HepG2 (cell line): ENCODE measurements around the gene GPATCH2. TPM values are rescaled to one million over a fixed set of nuclear protein-coding genes. Genes with fewer than 3 reads are reported as not detected.
A peak's percentile ranks its signal among the peaks of the same experiment; 100 is the strongest.

Experiments
- CERS6 ChIP-seq: sonication (generic); formaldehyde crosslinking; IDR thresholded peaks from 2 replicates; pipeline ENCODE4 v1.5.0; 2020; ENCODE audit warnings: missing genetic modification reagents
- ETV5 ChIP-seq: IDR thresholded peaks from 2 replicates; pipeline ENCODE4 v1.6.1; 2018; ENCODE audit warnings: missing biosample characterization, missing genetic modification reagents, inconsistent platforms, borderline replicate concordance
- FOXO4 ChIP-seq: sonication (generic); formaldehyde crosslinking; conservative IDR thresholded peaks from 2 replicates; pipeline ENCODE4 v1.8.1; 2023; ENCODE audit warnings: missing genetic modification reagents
- HMGXB4 ChIP-seq, 2 experiments: sonication (generic) in 1 of 2; formaldehyde crosslinking in 1 of 2; IDR thresholded peaks; 2 replicates each; pipeline versions ENCODE4 v1.4.0 to v1.6.1; 2018 to 2020; ENCODE audit warnings: missing genetic modification reagents in 2 of 2, borderline replicate concordance in 1 of 2, low read depth in 1 of 2, mild to moderate bottlenecking in 1 of 2, missing biosample characterization in 1 of 2
- KLF15 ChIP-seq: sonication (generic); formaldehyde crosslinking; IDR thresholded peaks from 2 replicates; pipeline ENCODE4 v1.8.1; 2023; ENCODE audit warnings: borderline replicate concordance, mild to moderate bottlenecking, inconsistent platforms, missing genetic modification reagents, mixed read lengths
- MAZ ChIP-seq, 2 experiments: sonication (generic) in 1 of 2; formaldehyde crosslinking in 1 of 2; IDR thresholded peaks; 2 replicates each; pipeline versions ENCODE4 v1.5.0 to v1.6.1; 2012 to 2020; ENCODE audit warnings: low read depth in 2 of 2, mild to moderate bottlenecking in 2 of 2, borderline replicate concordance in 1 of 2, improper control_type of control experiment in 1 of 2, low read length in 1 of 2, missing genetic modification reagents in 1 of 2, moderate library complexity in 1 of 2
- NCOA5 ChIP-seq: sonication (generic); formaldehyde crosslinking; IDR thresholded peaks from 2 replicates; pipeline ENCODE4 v1.4.0; 2020; ENCODE audit warnings: missing genetic modification reagents
- NONO ChIP-seq, 2 experiments: fragments of 450-650 bp in 1 of 2; sonication (generic) in 1 of 2; formaldehyde crosslinking in 1 of 2; IDR thresholded peaks in 1 of 2; conservative IDR thresholded peaks in 1 of 2; 2 replicates each; pipeline versions ENCODE4 v1.6.1 to v1.8.0; 2017 to 2022; ENCODE audit warnings: mild to moderate bottlenecking in 1 of 2, missing genetic modification reagents in 1 of 2, moderate library complexity in 1 of 2
- RFX1 ChIP-seq: fragments of 450-650 bp; IDR thresholded peaks from 2 replicates; pipeline ENCODE4 v1.6.1; 2017
- SALL1 ChIP-seq: sonication (generic); formaldehyde crosslinking; IDR thresholded peaks from 2 replicates; pipeline ENCODE4 v1.8.0; 2022; ENCODE audit warnings: mild to moderate bottlenecking, missing genetic modification reagents
- SCMH1 ChIP-seq: sonication (generic); formaldehyde crosslinking; IDR thresholded peaks from 2 replicates; pipeline ENCODE4 v1.9.0; 2021; ENCODE audit warnings: missing genetic modification reagents, mild to moderate bottlenecking, borderline replicate concordance
- SOX13 ChIP-seq, 3 experiments: fragments of 450-650 bp in 1 of 3; sonication (generic) in 1 of 3; formaldehyde crosslinking in 1 of 3; IDR thresholded peaks in 2 of 3; conservative IDR thresholded peaks in 1 of 3; 2 replicates each; pipeline versions ENCODE4 v1.5.0 to v1.6.1; 2016 to 2020; ENCODE audit warnings: antibody characterized with exemption in 1 of 3, mild to moderate bottlenecking in 1 of 3, missing compliant biosample characterization in 1 of 3, missing genetic modification reagents in 1 of 3, moderate library complexity in 1 of 3
- TCF12 ChIP-seq, 2 experiments: fragments of 450-650 bp in 1 of 2; sonication (generic) in 1 of 2; formaldehyde crosslinking in 1 of 2; IDR thresholded peaks; 2 replicates each; pipeline versions ENCODE4 v1.6.1 to v1.8.0; 2017 to 2022; ENCODE audit warnings: antibody characterized with exemption in 1 of 2, mild to moderate bottlenecking in 1 of 2, missing genetic modification reagents in 1 of 2, moderate library complexity in 1 of 2
- THRA ChIP-seq: sonication (generic); formaldehyde crosslinking; IDR thresholded peaks from 2 replicates; pipeline ENCODE4 v1.4.0; 2020; ENCODE audit warnings: missing genetic modification reagents, borderline replicate concordance
- ZFY ChIP-seq: sonication (generic); formaldehyde crosslinking; IDR thresholded peaks from 2 replicates; pipeline ENCODE4 v1.4.0; 2020; ENCODE audit warnings: missing genetic modification reagents
- ZNF614 ChIP-seq: IDR thresholded peaks from 2 replicates; pipeline ENCODE4 v1.6.1; 2018; ENCODE audit warnings: missing biosample characterization, missing genetic modification reagents, inconsistent platforms, borderline replicate concordance
- polyA plus RNA-seq, 8 experiments: library from polyadenylated mRNA; depleted of rRNA in 3 of 8; stranded (reverse) in 7 of 8; unstranded in 1 of 8; fragments of >200 nt; fragmentation: Illumina TruSeq in 4 of 8; extraction: Trizol in 4 of 8; gene quantifications; 2 replicates each; pipeline versions ENCODE4 v1.2.1 to v1.2.3, GENCODE V29; 2011 to 2016; ENCODE audit warnings: low read depth in 4 of 8, missing spikeins in 1 of 8, mixed read lengths in 1 of 8; ENCODE audit not compliant: insufficient read depth in 1 of 8
- total RNA-seq, 5 experiments: library from RNA; depleted of rRNA; stranded (reverse); fragments of >200 nt; fragmentation: Illumina TruSeq; extraction: Trizol; gene quantifications; 2 replicates each; pipeline ENCODE4 v1.2.3, GENCODE V29; 2016; ENCODE audit warnings: low read depth in 1 of 5
- TF ChIP-seq, protein P1 (sequence below): sonication (generic); formaldehyde crosslinking; IDR thresholded peaks from 2 replicates; pipeline ENCODE4 v1.9.0; 2022; ENCODE audit warnings: missing genetic modification reagents, mild to moderate bottlenecking, borderline replicate concordance

GPATCH2 gene
- total and polyA plus RNA-seq, 2 of the 13 experiments (the other 11 are each of a cell fraction or from before 2014, with no cell fraction given), result 3.5 to 15.7 TPM

DNA sequence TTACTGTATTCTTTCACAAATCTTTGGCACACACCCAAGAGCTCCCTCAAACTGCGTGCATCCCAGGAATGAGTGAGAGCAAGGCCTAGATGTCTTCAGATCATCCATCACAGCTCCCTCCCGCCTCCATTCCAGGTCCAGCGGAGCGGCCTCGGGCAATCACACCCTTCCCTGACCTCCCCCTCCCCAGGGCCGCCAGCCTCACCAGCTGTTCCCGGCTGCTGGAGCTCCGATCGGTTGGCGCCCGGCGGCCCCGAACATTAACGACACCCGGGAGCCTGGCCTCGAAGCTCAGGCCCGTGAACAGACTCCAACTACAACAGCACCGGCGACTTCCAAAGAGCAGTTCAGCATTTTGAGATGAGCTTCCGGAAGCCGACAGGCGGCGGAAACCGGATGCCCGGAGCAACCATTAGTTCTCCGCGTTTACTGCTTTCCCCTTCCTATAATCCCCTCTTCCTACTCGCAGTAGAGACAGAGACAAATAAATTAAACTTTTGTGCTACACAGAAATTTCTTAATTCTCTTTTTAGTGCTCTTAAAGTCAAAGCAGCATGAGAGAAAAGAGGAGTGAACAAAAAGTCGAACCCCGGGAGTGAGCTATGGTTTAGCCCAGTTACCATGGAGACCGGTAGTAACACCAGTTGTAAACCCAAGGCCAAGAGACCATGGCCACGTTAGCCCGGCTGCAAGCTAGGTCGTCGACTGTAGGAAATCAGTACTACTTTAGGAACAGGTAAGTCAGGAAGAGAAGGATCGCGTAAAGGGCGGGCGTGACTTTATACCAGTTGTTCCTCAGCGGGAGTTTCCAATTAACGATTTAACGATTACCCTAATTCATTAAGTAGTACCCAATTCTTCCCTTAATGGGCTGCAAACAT lies at the start of gene GPATCH2, which contains the start of gene SPATA17 (continued):
- TF ChIP-seq HMGXB4 (CRISPR knock-in tag; IDR thresholded peaks at IDR 0.05; ENCODE audit: borderline replicate concordance in 1 of 2, low read depth in 1 of 2) (peak; percentile 58 to 83; a peak in 2 of 4 replicates), NONO (IDR thresholded peaks at IDR 0.05) (no peak), NONO (CRISPR knock-in tag; conservative IDR thresholded peaks at IDR 0.05) (no peak), ETV5 (CRISPR knock-in tag) (peak; percentile 69; the same call in 1 of the 2 replicates), SCMH1 (CRISPR knock-in tag) (no peak), RFX1 (peak; percentile 86), CERS6 (CRISPR knock-in tag) (no peak), MAZ (IDR thresholded peaks at IDR 0.05; ENCODE audit: borderline replicate concordance, low read depth, low read length) (no peak), MAZ (CRISPR knock-in tag; IDR thresholded peaks at IDR 0.05; ENCODE audit: low read depth) (0 out of 2 replicates have a peak, but pooled peaks have one; percentile 23), THRA (CRISPR knock-in tag) (peak; percentile 51; the same call in 1 of the 2 replicates), NCOA5 (CRISPR knock-in tag) (no peak), SALL1 (CRISPR knock-in tag) (peak; percentile 70; the same call in 1 of the 2 replicates), FOXO4 (CRISPR knock-in tag) (no peak), KLF15 (peak; percentile 84; the same call in 1 of the 2 replicates), ZNF614 (CRISPR knock-in tag) (0 out of 2 replicates have a peak, but pooled peaks have one; percentile 39), TCF12 (IDR thresholded peaks at IDR 0.05) (no peak), TCF12 (CRISPR knock-in tag; IDR thresholded peaks at IDR 0.05) (peak; percentile 33; the same call in 1 of the 2 replicates), SOX13 (IDR thresholded peaks at IDR 0.05) (no peak), SOX13 (CRISPR knock-in tag; conservative IDR thresholded peaks at IDR 0.05 in 1 of 2, IDR thresholded peaks at IDR 0.05 in 1 of 2) (peak in 1 of 2 experiments; percentile 12; a peak in 1 of 4 replicates), ZFY (CRISPR knock-in tag) (peak; percentile 94)
- TF ChIP-seq, protein P1, sequence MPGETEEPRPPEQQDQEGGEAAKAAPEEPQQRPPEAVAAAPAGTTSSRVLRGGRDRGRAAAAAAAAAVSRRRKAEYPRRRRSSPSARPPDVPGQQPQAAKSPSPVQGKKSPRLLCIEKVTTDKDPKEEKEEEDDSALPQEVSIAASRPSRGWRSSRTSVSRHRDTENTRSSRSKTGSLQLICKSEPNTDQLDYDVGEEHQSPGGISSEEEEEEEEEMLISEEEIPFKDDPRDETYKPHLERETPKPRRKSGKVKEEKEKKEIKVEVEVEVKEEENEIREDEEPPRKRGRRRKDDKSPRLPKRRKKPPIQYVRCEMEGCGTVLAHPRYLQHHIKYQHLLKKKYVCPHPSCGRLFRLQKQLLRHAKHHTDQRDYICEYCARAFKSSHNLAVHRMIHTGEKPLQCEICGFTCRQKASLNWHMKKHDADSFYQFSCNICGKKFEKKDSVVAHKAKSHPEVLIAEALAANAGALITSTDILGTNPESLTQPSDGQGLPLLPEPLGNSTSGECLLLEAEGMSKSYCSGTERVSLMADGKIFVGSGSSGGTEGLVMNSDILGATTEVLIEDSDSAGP (CRISPR knock-in tag), result peak; percentile 68; the same call in 1 of the 2 replicates
